Fibroblast of peridontal ligament (primary cell): Measurements from ENCODE around the gene SRSF6.
A peak's percentile ranks its signal among the peaks of the same experiment; 100 is the strongest.
"Not testable (repeated sequence)": the region's sequence is repeated elsewhere in the genome, so short reads cannot be mapped to it uniquely, and the experiment has no call there.

Source experiments
- DNase-seq: peaks from one replicate; pipeline ENCODE4 v3.0.0-alpha.2; 2010; ENCODE audit errors: extremely low read depth

The SRSF6 gene

GRCh38 chr20:43473381-43473704 is 15.6 kb downstream of the SRSF6 start:
- no peak for DNase-seq

- no peak for DNase-seq
These were observed 19.5 kb downstream of the SRSF6 start for GRCh38 chr20:43477193-43477592.

GRCh38 chr20:43477619-43478018 is 19.9 kb downstream of the SRSF6 start:
- no peak for DNase-seq

GRCh38 chr20:43490038-43490437 is 32.3 kb downstream of the SRSF6 start:
- DNase-seq: no peak

GRCh38 chr20:43492101-43492500 is 34.4 kb downstream of the SRSF6 start:
- DNase-seq: no peak

GRCh38 chr20:43495388-43495787 is 37.7 kb downstream of the SRSF6 start:
- DNase-seq: no peak

- DNase-seq: not testable (repeated sequence)
These were observed 44.3 kb downstream of the SRSF6 start for GRCh38 chr20:43502021-43502420.

GRCh38 chr20:43506238-43506637 is 48.5 kb downstream of the SRSF6 start:
- no peak for DNase-seq

GRCh38 chr20:43507150-43508080 is 49.7 kb downstream of the SRSF6 start, which contains the start of gene L3MBTL1:
L3MBTL1 (plus strand) TSS chr20:43507697; CDS start chr20:43513504, 5,807 bp downstream.
- DNase-seq: peak; percentile 15

GRCh38 chr20:43508106-43508505 is 50.4 kb downstream of the SRSF6 start:
- no peak for DNase-seq

- no peak for DNase-seq
These were observed 50.9 kb downstream of the SRSF6 start for GRCh38 chr20:43508604-43509040.

- no peak for DNase-seq
These were observed 54.2 kb downstream of the SRSF6 start for GRCh38 chr20:43511879-43512278.

- DNase-seq: no peak
These were observed 55.8 kb downstream of the SRSF6 start for GRCh38 chr20:43513372-43513930.
